ENCODE data around the gene RNF167. TPM values are rescaled to one million over a fixed set of nuclear protein-coding genes. Genes with fewer than 3 reads are reported as not detected.
A peak's percentile ranks its signal among the peaks of the same experiment; 100 is the strongest.

Gene RNF167
- 31.8 and 39.1 TPM in 2 replicates for total RNA-seq (2014; rRNA removed; shearing (Covaris generic))

- DNase-seq (ENCODE audit: low read depth), result peak; percentile 99
Measured at GRCh38 chr17:4939796-4940554, at the start of gene RNF167, which contains the start of gene SLC25A11. TSS of gene RNF167 (plus strand) at chr17:4940268. CDS start at chr17:4940910, 642 bp downstream. TSS of gene SLC25A11 (minus strand) at chr17:4940046. CDS start at chr17:4939910, 136 bp downstream.

DNA sequence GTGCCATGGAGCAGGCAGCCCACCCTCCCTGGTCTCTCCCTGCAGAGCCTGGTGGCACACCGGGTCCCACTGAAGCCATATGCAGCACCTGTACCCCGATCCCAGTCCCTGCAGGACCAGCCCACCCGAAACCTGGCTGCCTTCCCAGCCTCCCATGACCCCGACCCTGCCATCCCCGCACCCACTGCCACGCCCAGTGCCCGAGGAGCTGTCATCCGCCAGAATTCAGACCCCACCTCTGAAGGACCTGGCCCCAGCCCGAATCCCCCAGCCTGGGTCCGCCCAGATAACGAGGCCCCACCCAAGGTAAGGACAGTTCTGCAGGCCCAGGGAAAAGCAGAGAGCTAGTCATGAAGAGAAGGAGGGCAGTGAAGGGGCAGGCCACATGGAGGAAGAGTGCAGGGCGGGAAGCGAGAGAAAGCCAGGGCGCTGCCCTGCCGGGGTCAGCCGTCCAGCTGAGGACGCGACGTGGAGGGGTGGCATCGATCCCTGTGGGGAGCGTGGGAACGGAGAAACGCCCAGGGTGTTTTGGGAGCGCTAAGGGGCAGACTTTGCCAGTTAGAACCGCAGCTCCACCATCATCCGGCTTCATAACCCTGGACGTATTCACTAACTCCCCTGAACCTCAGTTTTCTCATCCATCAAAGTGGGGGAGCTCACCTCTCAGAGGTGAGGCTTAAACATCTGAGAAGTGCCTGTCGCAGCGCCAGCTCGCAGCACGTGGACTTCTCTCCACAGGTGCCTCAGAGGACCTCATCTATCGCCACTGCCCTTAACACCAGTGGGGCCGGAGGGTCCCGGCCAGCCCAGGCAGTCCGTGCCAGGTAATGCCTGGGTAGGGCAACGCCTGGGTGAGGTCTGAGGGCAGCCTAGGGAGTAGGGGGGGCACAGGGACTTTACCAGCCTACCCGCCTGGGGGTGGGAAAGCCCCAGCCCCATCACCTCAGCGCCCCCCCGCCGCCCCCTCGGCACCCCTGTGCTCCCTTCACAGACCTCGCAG is 48.4 kb upstream of the RNF167 start:
- DNase-seq (ENCODE audit: low read depth), result no peak

DNA sequence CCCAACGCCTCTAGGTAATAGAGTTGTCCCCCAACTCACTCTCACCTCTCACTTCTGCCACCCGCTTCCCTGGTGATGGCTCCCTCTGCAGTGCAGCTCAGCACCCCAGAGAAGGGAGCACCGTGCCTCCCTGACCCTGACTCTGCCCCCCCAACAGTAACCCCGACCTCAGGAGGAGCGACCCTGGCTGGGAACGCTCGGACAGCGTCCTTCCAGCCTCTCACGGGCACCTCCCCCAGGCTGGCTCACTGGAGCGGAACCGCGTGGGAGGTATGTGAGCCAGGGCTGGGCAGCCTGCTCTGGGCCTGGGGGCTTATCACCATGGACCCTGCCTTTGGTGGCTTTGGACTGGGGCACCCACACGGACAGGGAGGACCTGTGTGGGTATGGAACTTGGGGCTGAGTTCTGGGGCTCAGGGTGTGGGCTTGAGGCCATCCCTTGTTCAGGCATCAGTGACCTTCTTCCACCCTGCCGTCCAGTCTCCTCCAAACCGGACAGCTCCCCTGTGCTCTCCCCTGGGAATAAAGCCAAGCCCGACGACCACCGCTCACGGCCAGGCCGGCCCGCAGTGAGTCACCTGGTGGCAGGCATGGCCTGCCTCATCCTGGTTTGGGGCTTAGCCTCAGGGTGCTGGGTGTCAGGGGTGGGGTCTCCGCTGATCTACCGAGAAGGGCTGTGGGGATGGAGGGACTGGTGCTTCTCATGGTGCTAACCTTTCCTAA is 47.4 kb upstream of the RNF167 start:
- DNase-seq (ENCODE audit: low read depth), result no peak

GRCh38 chr17:4893272-4893671 is 46.8 kb upstream of the RNF167 start:
- DNase-seq (ENCODE audit: low read depth), result no peak

GRCh38 chr17:4893721-4894560 is 46.1 kb upstream of the RNF167 start:
- no peak for DNase-seq (ENCODE audit: low read depth)

DNA sequence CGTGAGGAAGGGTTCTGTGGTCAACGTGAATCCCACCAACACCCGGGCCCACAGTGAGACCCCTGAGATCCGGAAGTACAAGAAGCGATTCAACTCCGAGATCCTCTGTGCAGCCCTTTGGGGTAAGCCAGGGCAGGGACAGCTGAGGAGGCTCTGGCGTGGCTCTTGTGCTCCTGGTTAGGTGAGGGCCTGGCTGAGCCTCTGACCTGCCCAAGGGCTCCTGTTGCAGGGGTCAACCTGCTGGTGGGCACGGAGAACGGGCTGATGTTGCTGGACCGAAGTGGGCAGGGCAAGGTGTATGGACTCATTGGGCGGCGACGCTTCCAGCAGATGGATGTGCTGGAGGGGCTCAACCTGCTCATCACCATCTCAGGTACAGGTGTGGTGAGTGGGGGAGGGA is 44.9 kb upstream of the RNF167 start:
- DNase-seq (ENCODE audit: low read depth), result no peak

DNA sequence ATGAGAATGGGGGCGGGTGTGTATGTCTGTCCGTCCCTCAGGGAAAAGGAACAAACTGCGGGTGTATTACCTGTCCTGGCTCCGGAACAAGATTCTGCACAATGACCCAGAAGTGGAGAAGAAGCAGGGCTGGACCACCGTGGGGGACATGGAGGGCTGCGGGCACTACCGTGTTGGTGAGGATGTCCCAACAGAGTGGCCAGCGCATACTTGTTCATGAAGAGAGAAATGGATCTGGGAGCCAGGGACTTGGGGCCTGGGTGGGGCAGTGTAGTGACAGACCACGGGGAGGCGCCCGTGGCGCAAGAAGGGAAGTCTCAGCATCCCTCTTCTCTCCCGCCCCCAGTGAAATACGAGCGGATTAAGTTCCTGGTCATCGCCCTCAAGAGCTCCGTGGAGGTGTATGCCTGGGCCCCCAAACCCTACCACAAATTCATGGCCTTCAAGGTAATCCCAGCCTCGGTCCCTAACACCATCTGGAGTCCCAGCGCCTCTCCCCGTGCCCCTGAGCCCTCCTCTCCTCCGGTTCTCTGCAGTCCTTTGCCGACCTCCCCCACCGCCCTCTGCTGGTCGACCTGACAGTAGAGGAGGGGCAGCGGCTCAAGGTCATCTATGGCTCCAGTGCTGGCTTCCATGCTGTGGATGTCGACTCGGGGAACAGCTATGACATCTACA is 44.3 kb upstream of the RNF167 start:
- no peak for DNase-seq (ENCODE audit: low read depth)

- DNase-seq (ENCODE audit: low read depth), result no peak
Measured at GRCh38 chr17:4896332-4897197, 43.5 kb upstream of the RNF167 start.

DNA sequence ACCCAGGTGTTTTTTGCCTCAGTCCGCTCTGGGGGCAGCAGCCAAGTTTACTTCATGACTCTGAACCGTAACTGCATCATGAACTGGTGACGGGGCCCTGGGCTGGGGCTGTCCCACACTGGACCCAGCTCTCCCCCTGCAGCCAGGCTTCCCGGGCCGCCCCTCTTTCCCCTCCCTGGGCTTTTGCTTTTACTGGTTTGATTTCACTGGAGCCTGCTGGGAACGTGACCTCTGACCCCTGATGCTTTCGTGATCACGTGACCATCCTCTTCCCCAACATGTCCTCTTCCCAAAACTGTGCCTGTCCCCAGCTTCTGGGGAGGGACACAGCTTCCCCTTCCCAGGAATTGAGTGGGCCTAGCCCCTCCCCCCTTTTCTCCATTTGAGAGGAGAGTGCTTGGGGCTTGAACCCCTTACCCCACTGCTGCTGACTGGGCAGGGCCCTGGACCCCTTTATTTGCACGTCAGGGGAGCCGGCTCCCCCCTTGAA is 42.8 kb upstream of the RNF167 start:
- no peak for DNase-seq (ENCODE audit: low read depth)

GRCh38 chr17:4897785-4898184 is 42.3 kb upstream of the RNF167 start:
- no peak for DNase-seq (ENCODE audit: low read depth)

GRCh38 chr17:4898351-4898750 is 41.7 kb upstream of the RNF167 start:
- DNase-seq (ENCODE audit: low read depth), result no peak

GRCh38 chr17:4898927-4899326 is 41.1 kb upstream of the RNF167 start:
- no peak for DNase-seq (ENCODE audit: low read depth)

DNA sequence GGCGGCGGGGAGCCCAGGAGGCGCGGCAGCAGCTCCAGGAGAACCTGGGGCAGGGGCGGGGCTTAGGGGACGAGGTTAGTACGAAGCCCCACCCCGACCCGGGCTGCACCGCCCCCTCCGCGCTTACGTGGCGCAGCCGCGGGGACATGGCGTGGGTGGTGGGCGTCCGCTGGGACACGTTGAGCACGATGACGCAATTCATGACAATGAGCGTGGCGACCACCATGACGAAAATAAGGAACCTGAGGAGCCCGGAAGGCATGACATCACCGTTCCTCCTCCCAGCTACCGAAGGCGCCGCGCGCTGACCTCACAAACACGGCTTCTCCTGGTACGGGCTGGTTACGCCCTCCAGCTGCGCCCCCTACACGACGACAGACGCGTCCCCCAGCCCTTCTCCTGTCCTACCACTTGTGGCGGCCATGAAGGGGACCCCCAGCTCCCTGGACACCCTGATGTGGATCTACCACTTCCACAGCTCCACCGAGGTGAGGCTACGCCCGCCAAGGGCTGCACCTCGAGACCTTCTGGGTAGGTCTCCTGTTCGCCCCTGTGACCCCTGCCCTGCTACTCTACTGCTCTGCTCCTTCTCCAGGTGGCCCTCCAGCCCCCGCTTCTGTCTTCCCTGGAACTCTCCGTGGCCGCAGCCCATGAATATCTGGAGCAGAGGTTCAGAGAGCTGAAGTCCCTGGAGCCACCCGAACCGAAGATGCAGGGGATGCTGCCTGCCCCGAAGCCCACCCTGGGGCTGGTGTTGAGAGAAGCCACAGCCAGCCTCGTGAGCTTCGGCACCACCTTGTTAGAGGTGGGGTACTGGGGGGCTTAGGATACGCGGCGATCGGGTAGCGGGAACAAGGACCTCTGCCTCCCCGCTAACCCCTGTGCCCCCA is 40.5 kb upstream of the RNF167 start, which contains the start of gene C17orf107:
Gene C17orf107 (plus strand): TSS at position 196 of the 890 bp plus-strand sequence. CDS start 227 bp downstream, at position 423.
- no peak for DNase-seq (ENCODE audit: low read depth)

GRCh38 chr17:4900231-4901107 is 39.6 kb upstream of the RNF167 start:
- DNase-seq (ENCODE audit: low read depth), result no peak

- no peak for DNase-seq (ENCODE audit: low read depth)
Measured at GRCh38 chr17:4901108-4901647, 38.9 kb upstream of the RNF167 start.

DNA sequence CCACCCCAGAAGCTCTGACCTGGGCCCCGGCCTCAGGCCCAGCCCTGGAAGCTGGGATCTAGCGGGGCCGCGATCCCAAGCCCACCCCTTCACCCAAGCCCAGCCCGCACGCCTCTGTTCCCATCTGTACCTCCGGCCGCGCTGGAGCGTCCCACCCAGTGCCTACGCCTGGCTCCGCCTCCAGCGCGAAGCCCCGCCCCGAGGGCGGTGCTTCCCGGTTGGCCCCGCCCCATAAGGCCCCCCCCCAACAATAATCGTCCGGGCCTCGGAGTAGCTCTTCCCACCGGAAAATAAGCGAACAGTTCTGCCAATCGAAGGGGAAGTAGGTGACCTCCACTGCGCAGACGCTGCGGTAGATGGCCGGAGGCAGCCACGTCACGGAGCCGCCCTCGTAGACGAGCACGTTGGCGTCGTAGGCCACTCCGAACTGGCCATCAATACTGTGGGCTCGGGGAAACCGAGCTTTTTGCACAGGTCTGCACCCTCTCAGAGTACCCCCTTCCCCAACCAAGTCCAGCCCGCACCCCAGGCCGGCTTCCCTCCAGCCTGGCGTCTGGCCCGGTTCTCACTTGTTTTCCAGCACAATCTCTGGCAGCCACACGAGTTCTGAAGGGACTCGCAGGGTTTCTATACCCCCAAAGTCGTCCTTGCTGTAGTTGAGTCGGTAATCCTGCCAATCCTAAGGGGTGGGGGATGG is 38.3 kb upstream of the RNF167 start:
- no peak for DNase-seq (ENCODE audit: low read depth)
